Esophagus squamous epithelium (tissue), 5 donors: Measurements from ENCODE around the gene APOL3. TPM values are rescaled to one million over a fixed set of nuclear protein-coding genes. Genes with fewer than 3 reads are reported as not detected.

Source experiments
- DNase-seq: peaks from one replicate; lab custom pipeline; 2025; lab: John Stamatoyannopoulos, UW
- H3K27ac ChIP-seq, 4 donors: fragments of 200-600 bp; sonication (generic); one replicate each; pipeline ENCODE4 v1.5.1; 2016 to 2019; ENCODE audit warnings: mild to moderate bottlenecking in 1 of 4
- H3K27me3 ChIP-seq, 4 donors: fragments of 200-600 bp; sonication (generic); 1 replicate in 3 of 4; 2 replicates in 1 of 4; pipeline versions ENCODE4 v1.5.1 to v1.6.0; 2017 to 2021; ENCODE audit warnings: antibody characterized with exemption in 1 of 4
- H3K36me3 ChIP-seq, 3 donors: fragments of 200-600 bp; sonication (generic); one replicate each; pipeline ENCODE4 v1.5.1; 2016 to 2019
- H3K4me1 ChIP-seq, 3 donors: fragments of 200-600 bp; sonication (generic); one replicate each; pipeline ENCODE4 v1.5.1; 2017 to 2019
- H3K4me3 ChIP-seq, 4 donors: fragments of 200-600 bp; sonication (generic); 1 replicate in 3 of 4; 2 replicates in 1 of 4; pipeline ENCODE4 v1.5.1; 2016 to 2019; ENCODE audit warnings: mild to moderate bottlenecking in 2 of 4, moderate library complexity in 1 of 4
- H3K9me3 ChIP-seq, 3 donors: fragments of 200-600 bp; sonication (generic); one replicate each; pipeline ENCODE4 v1.5.1; 2016 to 2019
- POLR2A ChIP-seq, 4 donors: fragments of 450-650 bp; IDR thresholded peaks; one replicate each; pipeline ENCODE4 v1.6.1; 2017; ENCODE audit warnings: antibody characterized with exemption in 4 of 4, mild to moderate bottlenecking in 4 of 4, moderate library complexity in 3 of 4
- WGBS, 2 donors: methylation state at CpG; one replicate each; pipeline ENCODE4 v1.1.5; 2018; 5-methylcytosine and 5-hydroxymethylcytosine counted together
- intact Hi-C: fragments of 100-400 bp; cut with DNase I; formaldehyde crosslinking; loops from one replicate; pipeline ENCODE4 v1.15.0; 2022
- total RNA-seq, 4 donors: library from RNA; depleted of rRNA; stranded (reverse); fragments of >200 nt; gene quantifications; one replicate each; pipeline ENCODE4 v1.1.0, GENCODE V29; 2016
- TF ChIP-seq, protein P1 (sequence below), 6 experiments: fragments of 450-650 bp in 4 of 6; fragments of 200-600 bp in 2 of 6; sonication (generic) in 2 of 6; IDR thresholded peaks; one replicate each; pipeline ENCODE4 v1.5.1; 2016 to 2019; ENCODE audit warnings: antibody characterized with exemption in 6 of 6, mild to moderate bottlenecking in 4 of 6, moderate library complexity in 4 of 6
- donor health status: DM: yes; HTN: yes; CAD: no.

Gene APOL3
- total RNA-seq, 4 donors from 2014 or later: 6.8 to 48.1 (median 17.0) TPM

GRCh38 chr22:36117053-36117554 lies 43.5 kb downstream of the APOL3 start:
- no peak for DNase-seq
- Histone ChIP-seq H3K27me3 (no peaks in the 10 kb centered on the region), H3K4me1 (no peaks in the 10 kb centered on the region), H3K27ac (no peak overlapping the region), H3K9me3 (no peaks in the 10 kb centered on the region), H3K36me3 (no peaks in the 10 kb centered on the region), H3K4me3 (no peak overlapping the region)
- intact Hi-C loops: no loop called here
- TF ChIP-seq, protein P1, sequence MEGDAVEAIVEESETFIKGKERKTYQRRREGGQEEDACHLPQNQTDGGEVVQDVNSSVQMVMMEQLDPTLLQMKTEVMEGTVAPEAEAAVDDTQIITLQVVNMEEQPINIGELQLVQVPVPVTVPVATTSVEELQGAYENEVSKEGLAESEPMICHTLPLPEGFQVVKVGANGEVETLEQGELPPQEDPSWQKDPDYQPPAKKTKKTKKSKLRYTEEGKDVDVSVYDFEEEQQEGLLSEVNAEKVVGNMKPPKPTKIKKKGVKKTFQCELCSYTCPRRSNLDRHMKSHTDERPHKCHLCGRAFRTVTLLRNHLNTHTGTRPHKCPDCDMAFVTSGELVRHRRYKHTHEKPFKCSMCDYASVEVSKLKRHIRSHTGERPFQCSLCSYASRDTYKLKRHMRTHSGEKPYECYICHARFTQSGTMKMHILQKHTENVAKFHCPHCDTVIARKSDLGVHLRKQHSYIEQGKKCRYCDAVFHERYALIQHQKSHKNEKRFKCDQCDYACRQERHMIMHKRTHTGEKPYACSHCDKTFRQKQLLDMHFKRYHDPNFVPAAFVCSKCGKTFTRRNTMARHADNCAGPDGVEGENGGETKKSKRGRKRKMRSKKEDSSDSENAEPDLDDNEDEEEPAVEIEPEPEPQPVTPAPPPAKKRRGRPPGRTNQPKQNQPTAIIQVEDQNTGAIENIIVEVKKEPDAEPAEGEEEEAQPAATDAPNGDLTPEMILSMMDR (IDR thresholded peaks at IDR 0.05): no peak
- no peak for TF ChIP-seq POLR2A (IDR thresholded peaks at IDR 0.05)
- WGBS, 2 donors: 72 to 81% methylated on average over 6 to 7 of the region's 9 CpGs

GRCh38 chr22:36116127-36116526 lies 44.4 kb downstream of the APOL3 start:
- no peak for TF ChIP-seq POLR2A (IDR thresholded peaks at IDR 0.05)
- WGBS, 2 donors: 50 to 96% methylated on average over 2 of the region's 2 CpGs

DNA sequence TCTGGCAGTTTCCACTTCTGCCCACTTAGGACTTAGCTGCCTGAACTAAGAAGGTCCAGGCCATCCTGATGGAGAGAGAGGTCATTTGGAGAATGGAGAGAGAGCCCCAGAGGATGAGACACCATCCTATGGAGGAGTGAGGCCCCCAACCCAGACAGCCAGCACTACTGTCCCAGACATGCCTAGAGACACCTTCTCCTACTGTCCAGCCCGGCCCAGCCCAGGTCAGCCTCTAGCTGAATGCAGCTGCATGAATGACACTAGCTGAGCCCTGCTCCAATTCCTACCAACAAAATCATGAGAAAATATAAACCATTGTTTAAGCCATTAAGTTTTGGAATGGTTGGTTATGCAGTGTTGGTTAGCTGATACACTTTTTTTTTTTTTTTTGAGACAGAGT lies 47.4 kb downstream of the APOL3 start:
- intact Hi-C loops: no loop called here
- no peaks in the 10 kb centered on the region for H3K36me3 ChIP-seq

More at GRCh38 chr22:36116127-36116526, 44.4 kb downstream of the APOL3 start:
- H3K27ac ChIP-seq: no peak overlapping the region
- H3K4me1 ChIP-seq: no peaks in the 10 kb centered on the region
- no peaks in the 10 kb centered on the region for H3K36me3 ChIP-seq
- H3K27me3 ChIP-seq: no peaks in the 10 kb centered on the region
- no peaks in the 10 kb centered on the region for H3K9me3 ChIP-seq
- intact Hi-C loops: no loop called here
- H3K4me3 ChIP-seq: no peak overlapping the region
- no peak for DNase-seq

GRCh38 chr22:36111316-36111715 lies 49.2 kb downstream of the APOL3 start:
- Histone ChIP-seq H3K27me3 (no peaks in the 10 kb centered on the region), H3K9me3 (no peaks in the 10 kb centered on the region), H3K27ac (no peak overlapping the region), H3K4me1 (peaks cover 0 to 6% (median 0%) of the 10 kb centered on the region in 3 donors), H3K36me3 (no peaks in the 10 kb centered on the region), H3K4me3 (no peak overlapping the region)
- no peak for TF ChIP-seq POLR2A (IDR thresholded peaks at IDR 0.05)
- TF ChIP-seq, protein P1 (IDR thresholded peaks at IDR 0.05): no peak
- intact Hi-C loops: no loop called here
- DNase-seq: no peak
- WGBS, 2 donors: 100% methylated on average over 2 of the region's 6 CpGs; no CpG with 5 or more reads in 1 of the 2 donors

More for the DNA sequence above, 47.4 kb downstream of the APOL3 start:
- no peak for TF ChIP-seq POLR2A (IDR thresholded peaks at IDR 0.05)
- TF ChIP-seq, protein P1 (IDR thresholded peaks at IDR 0.05): no peak
- no peak overlapping the region for H3K27ac ChIP-seq
- no peaks in the 10 kb centered on the region for H3K27me3 ChIP-seq
- peaks cover 0 to 6% (median 0%) of the 10 kb centered on the region in 3 donors for H3K4me1 ChIP-seq
- H3K9me3 ChIP-seq: no peaks in the 10 kb centered on the region
- DNase-seq: no peak
- WGBS, 2 donors: 50 to 100% methylated on average over 1 of the region's 1 CpG
- H3K4me3 ChIP-seq: no peak overlapping the region

DNA sequence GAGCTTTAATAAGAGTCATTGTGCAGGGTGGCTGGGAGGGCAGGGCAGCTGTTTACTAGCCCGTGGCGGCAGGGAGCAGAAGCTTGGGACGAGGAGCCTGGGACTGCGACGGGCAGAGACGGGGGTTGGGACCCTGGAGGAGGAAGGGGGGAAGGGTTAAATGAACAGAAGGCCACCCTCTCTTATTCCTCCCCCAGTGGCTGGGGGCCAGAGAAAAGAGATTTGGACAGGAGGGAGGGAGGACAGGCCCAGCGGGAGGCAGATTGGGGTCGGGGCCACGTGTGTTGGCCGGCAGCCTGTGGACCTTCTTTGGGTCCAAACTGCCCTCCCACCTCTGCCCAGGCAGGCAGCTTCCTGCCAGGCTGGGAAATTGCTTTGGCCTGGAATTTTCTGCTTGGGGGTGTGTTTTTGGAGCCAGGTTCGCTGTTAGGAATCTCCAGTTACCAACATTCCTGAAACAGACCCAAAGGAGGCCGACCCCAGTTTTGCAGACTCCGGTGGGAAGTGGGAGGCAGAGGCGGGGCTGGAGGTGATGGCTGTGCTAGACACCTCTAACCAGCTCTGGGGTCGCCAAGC lies 50.2 kb downstream of the APOL3 start:
- Histone ChIP-seq H3K27ac (no peak overlapping the region), H3K36me3 (no peaks in the 10 kb centered on the region), H3K4me1 (peaks cover 0 to 6% (median 0%) of the 10 kb centered on the region in 3 donors), H3K9me3 (no peaks in the 10 kb centered on the region), H3K4me3 (no peak overlapping the region), H3K27me3 (no peaks in the 10 kb centered on the region)
- WGBS, 2 donors: 37 to 38% methylated on average over 3 to 14 of the region's 15 CpGs
- intact Hi-C loops: no loop called here
- TF ChIP-seq, protein P1 (IDR thresholded peaks at IDR 0.05): no peak
- DNase-seq: no peak
